HL-60 (cell line): ENCODE data around the gene WASL.

Experiments used
- CTCF ChIP-seq: IDR thresholded peaks from one replicate; pipeline ENCODE4 v1.5.1; 2011; ENCODE audit warnings: low read length, control low read depth, inconsistent platforms; ENCODE audit not compliant: insufficient read depth
- GABPA ChIP-seq: IDR thresholded peaks from 2 replicates; pipeline ENCODE4 v1.6.1; 2012; ENCODE audit warnings: low read depth
- POLR2AphosphoS5 ChIP-seq: IDR thresholded peaks from 2 replicates; pipeline ENCODE4 v1.6.1; 2012; ENCODE audit warnings: low read depth
- REST ChIP-seq: IDR thresholded peaks from 2 replicates; pipeline ENCODE4 v1.6.1; 2012; ENCODE audit warnings: low read depth; ENCODE audit not compliant: insufficient replicate concordance
- SPI1 ChIP-seq: IDR thresholded peaks from 2 replicates; pipeline ENCODE4 v1.6.1; 2012; ENCODE audit warnings: low read depth, mild to moderate bottlenecking, borderline replicate concordance

- TF ChIP-seq CTCF (no peak), POLR2AphosphoS5 (no peak), REST (no peak), GABPA (no peak), SPI1 (no peak)
These were observed 13.3 kb downstream of the WASL start for GRCh38 chr7:123735539-123735938.
